A549 (cell line): ENCODE results near the gene PKN1. TPM values are rescaled to one million over a fixed set of nuclear protein-coding genes. Genes with fewer than 3 reads are reported as not detected.

ENCODE experiments used
- ATAC-seq, 2 experiments: fragments of 200-7000 bp in 1 of 2; fragments of >200 bp in 1 of 2; cut with Nextera tagmentation in 1 of 2; cut with Tn5 transposase in 1 of 2; 3 replicates each; pipeline versions ENCODE4 v1.8.0 to v1.9.1; 2018 to 2020; ENCODE audit warnings: mild to moderate bottlenecking in 1 of 2, moderate library complexity in 1 of 2
- CTCF ChIA-PET: fragments of 300-600 bp; sonication (Branson Sonifier 250); formaldehyde crosslinking; extraction: SDS; loops from one replicate; lab custom pipeline; 2021; ENCODE audit warnings: antibody characterized with exemption, inconsistent platforms; lab: Yijun Ruan, JAX
- POLR2A ChIA-PET: fragments of 350-600 bp; formaldehyde crosslinking; extraction: SDS; loops from one replicate; lab custom pipeline; 2021; ENCODE audit warnings: antibody characterized with exemption, inconsistent platforms; lab: Yijun Ruan, JAX
- DNase-seq, 2 experiments: peaks; one replicate each; pipeline versions ENCODE4 v3.0.0 to v3.0.0-alpha.2; 2011 to 2016; ENCODE audit warnings: low read depth in 1 of 2, low spot score in 1 of 2
- FAIRE-seq: peaks from 2 replicates; lab custom pipeline; 2011; peaks lifted over from hg19 to GRCh38; lab: Jason Lieb, UNC
- H3K27ac ChIP-seq, 2 experiments: fragments of >200 bp; sonication (Bioruptor Twin); formaldehyde crosslinking; 3 replicates each; pipeline ENCODE4 v1.5.1; 2016 to 2017
- H3K4me1 ChIP-seq: fragments of >200 bp; sonication (Bioruptor Twin); formaldehyde crosslinking; 3 replicates; pipeline ENCODE4 v1.6.1; 2016
- H3K4me2 ChIP-seq: fragments of >200 bp; sonication (Bioruptor Twin); formaldehyde crosslinking; 3 replicates; pipeline ENCODE4 v1.6.1; 2016
- H3K4me3 ChIP-seq: fragments of >200 bp; sonication (Bioruptor Twin); formaldehyde crosslinking; 3 replicates; pipeline ENCODE4 v1.5.1; 2016
- H3K9me3 ChIP-seq: fragments of >200 bp; sonication (Bioruptor Twin); formaldehyde crosslinking; 3 replicates; pipeline ENCODE4 v1.6.1; 2016
- ATOH8 ChIP-seq: fragments of 250-450 bp; sonication (Bioruptor Pico); IDR thresholded peaks from 2 replicates; pipeline ENCODE4 v1.5.0; 2020; ENCODE audit warnings: low read depth, mild to moderate bottlenecking, moderate library complexity
- BCL3 ChIP-seq: fragments of >200 bp; sonication (Bioruptor Twin); formaldehyde crosslinking; IDR thresholded peaks from 3 replicates; pipeline ENCODE4 v1.6.1; 2016
- CBX8 ChIP-seq: fragments of 200-600 bp; sonication (generic); IDR thresholded peaks from 2 replicates; pipeline ENCODE4 v1.6.1; 2016
- CEBPB ChIP-seq, 2 experiments: fragments of >200 bp in 1 of 2; sonication (Bioruptor Twin) in 1 of 2; formaldehyde crosslinking in 1 of 2; IDR thresholded peaks; 2 replicates each; pipeline ENCODE4 v1.6.1; 2012 to 2016
- E2F6 ChIP-seq: IDR thresholded peaks from 2 replicates; pipeline ENCODE4 v1.6.1; 2012; ENCODE audit warnings: low read depth, borderline replicate concordance
- ELK1 ChIP-seq: fragments of 150-350 bp; IDR thresholded peaks from 2 replicates; pipeline ENCODE4 v1.6.1; 2014; ENCODE audit warnings: low read depth, mild to moderate bottlenecking, low read length
- GATA3 ChIP-seq: IDR thresholded peaks from 2 replicates; pipeline ENCODE4 v1.6.1; 2012; ENCODE audit warnings: borderline replicate concordance
- HDAC2 ChIP-seq: fragments of 200-600 bp; sonication (generic); IDR thresholded peaks from 2 replicates; pipeline ENCODE4 v1.6.1; 2016
- HES2 ChIP-seq: fragments of >200 bp; sonication (Bioruptor Twin); formaldehyde crosslinking; IDR thresholded peaks from 2 replicates; pipeline ENCODE4 v1.6.1; 2016
- HOXB13 ChIP-seq: fragments of 250-450 bp; sonication (Bioruptor Pico); IDR thresholded peaks from 2 replicates; pipeline ENCODE4 v1.5.0; 2020; ENCODE audit warnings: low read depth, mild to moderate bottlenecking, moderate library complexity
- JUN ChIP-seq, 2 experiments: fragments of >200 bp; sonication (Bioruptor Twin); formaldehyde crosslinking; IDR thresholded peaks; 2 replicates in 1 of 2; 3 replicates in 1 of 2; pipeline ENCODE4 v1.6.1; 2016 to 2017
- KDM1A ChIP-seq: fragments of 200-600 bp; sonication (generic); IDR thresholded peaks from 2 replicates; pipeline ENCODE4 v1.6.1; 2016; ENCODE audit warnings: low read depth, mild to moderate bottlenecking
- MAFK ChIP-seq: fragments of 450-650 bp; IDR thresholded peaks from 2 replicates; pipeline ENCODE4 v1.6.1; 2014; ENCODE audit not compliant: partially characterized antibody
- NFE2L2 ChIP-seq: fragments of 150-350 bp; conservative IDR thresholded peaks from 2 replicates; pipeline ENCODE4 v1.6.1; 2014; ENCODE audit warnings: low read length
- NR3C1 ChIP-seq: fragments of >200 bp; sonication (Bioruptor Twin); formaldehyde crosslinking; IDR thresholded peaks from 3 replicates; pipeline ENCODE4 v1.6.1; 2017
- PBX3 ChIP-seq: IDR thresholded peaks from 2 replicates; pipeline ENCODE4 v1.6.1; 2012
- POLR2A ChIP-seq: IDR thresholded peaks from 2 replicates; pipeline ENCODE4 v1.6.1; 2012; ENCODE audit warnings: mild to moderate bottlenecking, low read length
- POLR2AphosphoS2 ChIP-seq: conservative IDR thresholded peaks from 2 replicates; pipeline ENCODE4 v1.6.1; 2012; ENCODE audit warnings: low read length, improper control_type of control experiment, inconsistent platforms
- RCOR1 ChIP-seq: fragments of 150-350 bp; IDR thresholded peaks from 2 replicates; pipeline ENCODE4 v1.6.1; 2014; ENCODE audit warnings: antibody characterized with exemption, low read length, low read depth
- RNF2 ChIP-seq: fragments of 200-600 bp; sonication (generic); IDR thresholded peaks from 2 replicates; pipeline ENCODE4 v1.6.1; 2016; ENCODE audit warnings: low read depth, mild to moderate bottlenecking, antibody characterized with exemption, moderate library complexity, borderline replicate concordance
- TP53 ChIP-seq: fragments of 250-450 bp; sonication (Bioruptor Pico); IDR thresholded peaks from 2 replicates; pipeline ENCODE4 v1.5.0; 2021; ENCODE audit warnings: mild to moderate bottlenecking, moderate library complexity
- USF2 ChIP-seq: fragments of 450-650 bp; IDR thresholded peaks from 2 replicates; pipeline ENCODE4 v1.6.1; 2014; ENCODE audit warnings: antibody characterized with exemption
- ZNF302 ChIP-seq: fragments of 250-450 bp; sonication (Bioruptor Pico); IDR thresholded peaks from 2 replicates; pipeline ENCODE4 v1.9.0; 2021; ENCODE audit warnings: inconsistent platforms, mild to moderate bottlenecking, moderate library complexity
- WGBS: methylation state at CpG from one replicate; pipeline ENCODE4 v1.1.6; 2017; ENCODE audit errors: missing lambda C conversion rate; 5-methylcytosine and 5-hydroxymethylcytosine counted together
- polyA plus RNA-seq, 4 experiments: library from polyadenylated mRNA; depleted of rRNA in 3 of 4; stranded (reverse); fragments of >200 nt; fragmentation: RNase III in 1 of 4; extraction: RNeasy Plus Mini Kit Qiagen cat#74134 plus additional on column Dnase treatment in 1 of 4; gene quantifications; 2 replicates in 3 of 4; 3 replicates in 1 of 4; pipeline ENCODE4 v1.2.3, GENCODE V29; 2011 to 2017

Gene PKN1
- polyA plus RNA-seq, 2 of the 4 experiments (the other 2 are of a cell fraction) = 33.4 to 37.3 TPM

GRCh38 chr19:14496834-14497227 is 63.7 kb downstream of the PKN1 start:
- Histone ChIP-seq H3K4me3 (peak overlapping the region; percentile 25; the same call in 2 of the 3 replicates), H3K27ac (peak overlapping the region; percentile 86 to 95), H3K9me3 (no peaks in the 10 kb centered on the region), H3K4me1 (peaks cover 28% of the 10 kb centered on the region), H3K4me2 (peak overlapping the region; percentile 72)
- WGBS = 72% methylated on average over 6 of the region's 7 CpGs
- no peak for TF ChIP-seq ELK1
- no peak for TF ChIP-seq NR3C1
- TF ChIP-seq E2F6 = no peak
- TF ChIP-seq POLR2AphosphoS2 = no peak
- TF ChIP-seq PBX3 = no peak
- no peak for TF ChIP-seq ATOH8 (CRISPR knock-in tag)
- no peak for TF ChIP-seq NFE2L2
- no peak for TF ChIP-seq CBX8
- no peak for TF ChIP-seq USF2
- TF ChIP-seq JUN (IDR thresholded peaks at IDR 0.05) = no peak
- FAIRE-seq (no peak), ATAC-seq (peak; percentile 1 to 6; a peak in 2 of 6 replicates), DNase-seq (no peak)
- ChIA-PET POLR2A (interaction anchor here (0.6 to 3.9 kb wide), 5 partner anchors 8 to 21 kb away, joined by 4 to 31 read pairs (median 7); partner anchors contain the start of gene DNAJB1), CTCF (interaction anchor here (0.6 to 3.7 kb wide), 4 partner anchors 9 to 135 kb away, joined by 3 to 21 read pairs (median 8); no protein-coding TSS in a partner anchor)

GRCh38 chr19:14497228-14497921 is 64.3 kb downstream of the PKN1 start:
- ATAC-seq = peak; percentile 44 to 61
- H3K4me2 ChIP-seq = peak overlapping the region; percentile 72
- H3K4me1 ChIP-seq = peaks cover 33% of the 10 kb centered on the region
- no peak overlapping the region for H3K4me3 ChIP-seq
- FAIRE-seq = no peak
- TF ChIP-seq KDM1A (no peak), HDAC2 (no peak), POLR2A (peak; percentile 60)
- H3K27ac ChIP-seq = peak overlapping the region; percentile 86 to 95
- peak in 1 of 2 experiments; percentile 56 for DNase-seq
- H3K9me3 ChIP-seq = no peaks in the 10 kb centered on the region
- 20% methylated on average over 4 of the region's 6 CpGs for WGBS
- ChIA-PET CTCF (interaction anchor here (0.6 to 3.7 kb wide), 4 partner anchors 8 to 136 kb away, joined by 3 to 21 read pairs (median 8); no protein-coding TSS in a partner anchor), POLR2A (interaction anchor here (0.7 to 3.9 kb wide), 3 partner anchors 8 to 383 kb away, joined by 3 to 31 read pairs (median 10); partner anchors contain the start of gene DNAJB1)

- DNase-seq = peak in 1 of 2 experiments; percentile 55
- Histone ChIP-seq H3K4me3 (no peak overlapping the region), H3K4me2 (peak overlapping the region; percentile 72), H3K4me1 (peaks cover 55% of the 10 kb centered on the region), H3K27ac (peak overlapping the region; percentile 94 to 100), H3K9me3 (no peaks in the 10 kb centered on the region)
- FAIRE-seq = no peak
- ChIA-PET POLR2A (interaction anchor here (1.5 kb wide), 1 partner anchor 16 kb away, joined by 10 read pairs; the partner anchor contains the start of gene DNAJB1), CTCF (interaction anchor here (0.6 to 1.3 kb wide), 4 partner anchors 11 to 154 kb away, joined by 3 to 4 read pairs (median 3); no protein-coding TSS in a partner anchor)
- WGBS = 48% methylated on average over 11 of the region's 11 CpGs
- no peak for ATAC-seq
- TF ChIP-seq BCL3 = no peak
- peak; percentile 38 to 52; a peak in 2 of 5 replicates for TF ChIP-seq JUN (IDR thresholded peaks at IDR 0.05)
- peak; percentile 86 to 92 for TF ChIP-seq CEBPB (IDR thresholded peaks at IDR 0.05)
- no peak for TF ChIP-seq GATA3
- TF ChIP-seq HES2 = peak; percentile 50; the same call in 1 of the 2 replicates
- no peak for TF ChIP-seq HDAC2
- no peak for TF ChIP-seq POLR2A
- TF ChIP-seq RCOR1 = no peak
- no peak for TF ChIP-seq HOXB13 (CRISPR knock-in tag)
- no peak for TF ChIP-seq RNF2
- no peak for TF ChIP-seq ELK1
- no peak for TF ChIP-seq ZNF302 (CRISPR knock-in tag)
- TF ChIP-seq MAFK = no peak
- TF ChIP-seq TP53 (CRISPR knock-in tag) = no peak
- TF ChIP-seq NR3C1 = no peak
Measured at GRCh38 chr19:14502334-14503092, 69.4 kb downstream of the PKN1 start.
